DND-41 (cell line): ENCODE data around the gene FHIT.

Source experiments
- ATAC-seq: fragments of 200-7000 bp; cut with Tn5 transposase; 3 replicates; pipeline ENCODE4 v1.9.1; 2021; ENCODE audit warnings: low read depth; ENCODE audit not compliant: insufficient read depth
- DNase-seq: peaks from one replicate; pipeline ENCODE4 v3.0.0-alpha.2; 2020
- H2AFZ ChIP-seq: 2 replicates; pipeline ENCODE4 v1.6.0; 2012; ENCODE audit warnings: low read depth, low read length
- H3K27ac ChIP-seq: 2 replicates; pipeline ENCODE4 v1.5.1; 2012; ENCODE audit warnings: low read length, inconsistent platforms
- H3K27me3 ChIP-seq: fragments of 200-600 bp; sonication (generic); 2 replicates; pipeline ENCODE4 v1.6.0; 2012; ENCODE audit warnings: low read length, mild to moderate bottlenecking, inconsistent platforms; ENCODE audit not compliant: insufficient read depth, poor library complexity
- H3K36me3 ChIP-seq: 2 replicates; pipeline ENCODE4 v1.5.1; 2012; ENCODE audit warnings: low read length, inconsistent platforms; ENCODE audit not compliant: insufficient read depth
- H3K4me1 ChIP-seq: 2 replicates; pipeline ENCODE4 v1.5.1; 2012; ENCODE audit warnings: mild to moderate bottlenecking, low read length; ENCODE audit not compliant: insufficient read depth
- H3K4me2 ChIP-seq: 2 replicates; pipeline ENCODE4 v1.6.0; 2012; ENCODE audit warnings: mild to moderate bottlenecking, moderate library complexity, low read length, inconsistent platforms; ENCODE audit not compliant: insufficient read depth
- H3K4me3 ChIP-seq, 2 experiments: fragments of 200-600 bp in 1 of 2; shearing (Covaris generic) in 1 of 2; 2 replicates each; pipeline ENCODE4 v1.5.1; 2012 to 2016; ENCODE audit warnings: inconsistent platforms in 2 of 2, low read length in 2 of 2, mild to moderate bottlenecking in 2 of 2, low read depth in 1 of 2, moderate library complexity in 1 of 2
- H3K79me2 ChIP-seq: 2 replicates; pipeline ENCODE4 v1.6.0; 2012; ENCODE audit warnings: low read length, inconsistent platforms; ENCODE audit not compliant: insufficient read depth
- H3K9ac ChIP-seq: 2 replicates; pipeline ENCODE4 v1.6.0; 2012; ENCODE audit warnings: low read depth, mild to moderate bottlenecking, inconsistent platforms, low read length, moderate library complexity
- H3K9me3 ChIP-seq: 2 replicates; pipeline ENCODE4 v1.5.1; 2012; ENCODE audit warnings: low read length, moderate library complexity, mild to moderate bottlenecking, inconsistent platforms; ENCODE audit not compliant: insufficient read depth, severe bottlenecking
- H4K20me1 ChIP-seq: 2 replicates; pipeline ENCODE4 v1.6.0; 2012; ENCODE audit warnings: low read length; ENCODE audit not compliant: insufficient read depth
- CTCF ChIP-seq: IDR thresholded peaks from 2 replicates; pipeline ENCODE4 v1.5.1; 2012; ENCODE audit warnings: borderline replicate concordance, low read length, moderate library complexity, mild to moderate bottlenecking; ENCODE audit not compliant: poor library complexity, severe bottlenecking; ENCODE audit errors: extremely low read depth
- EZH2 ChIP-seq: IDR thresholded peaks from 3 replicates; pipeline ENCODE4 v1.6.1; 2012; ENCODE audit warnings: borderline replicate concordance, low read depth, mild to moderate bottlenecking, moderate library complexity, low read length, inconsistent platforms; ENCODE audit not compliant: severe bottlenecking

Gene FHIT

GRCh38 chr3:60421749-60422446, 829.4 kb downstream of the FHIT start:
- H3K4me1 ChIP-seq: no peaks in the 10 kb centered on the region
- H3K9ac ChIP-seq: no peak overlapping the region

GRCh38 chr3:60417576-60417975, 833.7 kb downstream of the FHIT start:
- Histone ChIP-seq H4K20me1 (no peaks in the 10 kb centered on the region), H3K9ac (no peak overlapping the region), H3K9me3 (peaks cover 8% of the 10 kb centered on the region), H3K4me3 (no peak overlapping the region), H3K27ac (no peak overlapping the region), H3K27me3 (no peaks in the 10 kb centered on the region), H3K4me2 (no peak overlapping the region), H3K79me2 (no peaks in the 10 kb centered on the region), H3K36me3 (no peaks in the 10 kb centered on the region), H2AFZ (peak overlapping the region; percentile 47), H3K4me1 (no peaks in the 10 kb centered on the region)
- ATAC-seq (no peak), DNase-seq (no peak)
- TF ChIP-seq CTCF: no peak
- TF ChIP-seq EZH2: no peak

More at GRCh38 chr3:60421749-60422446, 829.4 kb downstream of the FHIT start:
- no peak overlapping the region for H3K4me2 ChIP-seq
- no peak overlapping the region for H2AFZ ChIP-seq
- no peaks in the 10 kb centered on the region for H4K20me1 ChIP-seq
- no peaks in the 10 kb centered on the region for H3K79me2 ChIP-seq
- no peaks in the 10 kb centered on the region for H3K27me3 ChIP-seq
- ATAC-seq (no peak), DNase-seq (no peak)
- H3K9me3 ChIP-seq: no peaks in the 10 kb centered on the region
- no peak overlapping the region for H3K27ac ChIP-seq
- no peaks in the 10 kb centered on the region for H3K36me3 ChIP-seq
- no peak overlapping the region for H3K4me3 ChIP-seq
- TF ChIP-seq EZH2: no peak
- no peak for TF ChIP-seq CTCF

- Histone ChIP-seq H3K9me3 (peaks cover 11% of the 10 kb centered on the region), H3K36me3 (no peaks in the 10 kb centered on the region)
Observed at GRCh38 chr3:60414011-60414410, 837.2 kb downstream of the FHIT start.

More at GRCh38 chr3:60414011-60414410, 837.2 kb downstream of the FHIT start:
- Histone ChIP-seq H4K20me1 (no peaks in the 10 kb centered on the region), H3K79me2 (no peaks in the 10 kb centered on the region), H3K27ac (no peak overlapping the region), H3K27me3 (no peaks in the 10 kb centered on the region), H2AFZ (no peak overlapping the region), H3K4me1 (no peaks in the 10 kb centered on the region), H3K4me3 (no peak overlapping the region), H3K4me2 (no peak overlapping the region), H3K9ac (no peak overlapping the region)
- TF ChIP-seq EZH2: no peak
- no peak for TF ChIP-seq CTCF
- no peak for ATAC-seq
- no peak for DNase-seq
